Fibroblast of pulmonary artery (primary cell): ENCODE results near the gene GCC2.
"Not testable (repeated sequence)": the region's sequence is repeated elsewhere in the genome, so short reads cannot be mapped to it uniquely, and the experiment has no call there.

Experiments
- DNase-seq: peaks from one replicate; pipeline ENCODE4 v3.0.0-alpha.2; 2010; ENCODE audit warnings: low read depth
- H3K4me3 ChIP-seq: replicated peaks from 2 replicates; pipeline ENCODE4 v1.5.1; 2011; ENCODE audit warnings: low read depth, mild to moderate bottlenecking, control low read depth, low read length, moderate library complexity
- TF ChIP-seq, protein P1 (sequence below): IDR thresholded peaks from 2 replicates; pipeline ENCODE4 v1.5.1; 2011; ENCODE audit warnings: mild to moderate bottlenecking, control low read depth, low read length, inconsistent platforms; ENCODE audit errors: missing control alignments

The GCC2 gene

DNA sequence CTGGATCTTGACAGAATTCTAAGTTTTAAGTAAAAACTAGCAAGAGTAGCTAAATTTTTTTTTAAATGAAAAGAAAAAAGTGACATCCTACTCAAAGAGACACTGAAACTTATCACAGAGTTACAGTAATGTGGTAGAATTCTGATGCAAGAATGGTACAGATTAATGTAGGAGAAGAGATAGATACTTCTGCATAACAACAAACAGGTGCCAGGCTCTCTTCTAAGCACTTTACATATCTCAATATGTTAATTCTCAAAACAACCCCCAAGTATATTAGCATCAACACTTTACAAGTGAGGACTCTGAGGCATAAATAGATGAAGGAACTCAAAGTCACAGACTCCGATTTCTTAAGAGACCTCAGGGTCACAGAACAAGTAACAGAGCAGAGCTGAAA is 28.1 kb downstream of the GCC2 start:
- TF ChIP-seq, protein P1, sequence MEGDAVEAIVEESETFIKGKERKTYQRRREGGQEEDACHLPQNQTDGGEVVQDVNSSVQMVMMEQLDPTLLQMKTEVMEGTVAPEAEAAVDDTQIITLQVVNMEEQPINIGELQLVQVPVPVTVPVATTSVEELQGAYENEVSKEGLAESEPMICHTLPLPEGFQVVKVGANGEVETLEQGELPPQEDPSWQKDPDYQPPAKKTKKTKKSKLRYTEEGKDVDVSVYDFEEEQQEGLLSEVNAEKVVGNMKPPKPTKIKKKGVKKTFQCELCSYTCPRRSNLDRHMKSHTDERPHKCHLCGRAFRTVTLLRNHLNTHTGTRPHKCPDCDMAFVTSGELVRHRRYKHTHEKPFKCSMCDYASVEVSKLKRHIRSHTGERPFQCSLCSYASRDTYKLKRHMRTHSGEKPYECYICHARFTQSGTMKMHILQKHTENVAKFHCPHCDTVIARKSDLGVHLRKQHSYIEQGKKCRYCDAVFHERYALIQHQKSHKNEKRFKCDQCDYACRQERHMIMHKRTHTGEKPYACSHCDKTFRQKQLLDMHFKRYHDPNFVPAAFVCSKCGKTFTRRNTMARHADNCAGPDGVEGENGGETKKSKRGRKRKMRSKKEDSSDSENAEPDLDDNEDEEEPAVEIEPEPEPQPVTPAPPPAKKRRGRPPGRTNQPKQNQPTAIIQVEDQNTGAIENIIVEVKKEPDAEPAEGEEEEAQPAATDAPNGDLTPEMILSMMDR: no peak
- no peak overlapping the region for H3K4me3 ChIP-seq
- no peak for DNase-seq

DNA sequence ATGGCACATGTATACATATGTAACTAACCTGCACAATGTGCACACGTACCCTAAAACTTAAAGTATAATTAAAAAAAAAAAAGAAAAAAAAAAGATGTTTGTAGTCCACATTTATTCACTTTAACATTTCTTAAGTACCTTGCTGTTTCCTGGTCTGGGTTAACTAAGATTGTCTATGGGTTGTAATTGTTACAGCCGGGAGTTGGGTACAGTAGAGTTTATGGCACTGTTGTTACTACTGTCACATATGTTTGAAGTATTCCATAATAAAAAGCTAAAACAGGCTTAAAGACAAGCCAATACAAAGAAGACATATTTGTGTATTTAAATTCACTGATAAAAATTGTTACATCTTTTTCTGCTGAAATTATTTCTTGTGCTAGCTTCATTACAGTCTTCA is 36.2 kb downstream of the GCC2 start:
- TF ChIP-seq, protein P1: no peak
- DNase-seq: no peak
- no peak overlapping the region for H3K4me3 ChIP-seq

DNA sequence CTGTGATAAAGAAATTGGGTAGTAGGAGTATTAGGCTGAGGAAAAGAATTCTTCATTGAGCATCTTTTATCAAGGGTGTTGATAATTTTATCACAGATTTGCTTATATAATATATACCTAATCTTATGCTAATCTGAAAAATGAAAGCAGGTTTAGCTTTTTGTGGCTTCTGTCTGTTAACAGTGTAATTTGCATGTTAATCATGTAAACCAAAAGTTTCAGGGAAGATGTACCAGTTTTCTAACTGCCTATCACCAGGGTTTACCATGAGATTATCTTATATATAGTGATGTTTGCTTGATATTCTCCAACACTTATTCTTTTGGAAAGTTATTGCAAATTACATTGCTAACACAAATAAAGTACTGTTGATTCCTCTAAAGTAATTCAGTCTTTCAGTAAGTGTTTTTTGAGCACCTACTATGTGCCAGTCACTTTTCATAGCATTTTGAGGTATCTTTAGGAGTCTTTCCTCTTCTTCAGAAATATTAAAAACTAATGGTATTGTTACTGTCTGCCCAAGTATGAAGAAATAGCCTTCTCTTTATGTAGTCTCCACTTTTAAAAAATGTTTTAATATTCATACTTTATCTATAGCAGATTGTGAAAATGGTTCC is 41.6 kb downstream of the GCC2 start:
- TF ChIP-seq, protein P1: no peak
- no peak overlapping the region for H3K4me3 ChIP-seq
- DNase-seq: no peak

DNA sequence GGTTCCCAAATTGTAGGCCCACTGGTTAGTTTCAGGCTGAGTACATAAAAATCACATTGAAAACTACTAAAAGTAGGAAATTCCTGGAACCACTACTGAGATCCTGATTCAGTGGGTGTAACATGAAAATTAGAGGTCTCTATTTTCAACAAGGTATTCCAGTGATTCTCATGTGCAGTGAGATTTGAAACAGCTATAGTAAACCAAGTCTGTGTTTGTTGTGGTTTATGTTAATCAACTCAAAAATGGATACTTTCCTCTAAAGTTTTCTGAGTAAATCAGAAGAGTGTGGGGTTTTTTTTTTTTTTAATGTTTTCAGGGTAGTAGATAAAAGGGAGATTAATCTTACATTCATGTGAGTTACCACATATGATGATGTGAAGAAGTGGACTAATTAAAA is 42.8 kb downstream of the GCC2 start:
- TF ChIP-seq, protein P1: no peak
- H3K4me3 ChIP-seq: no peak overlapping the region
- DNase-seq: no peak

DNA sequence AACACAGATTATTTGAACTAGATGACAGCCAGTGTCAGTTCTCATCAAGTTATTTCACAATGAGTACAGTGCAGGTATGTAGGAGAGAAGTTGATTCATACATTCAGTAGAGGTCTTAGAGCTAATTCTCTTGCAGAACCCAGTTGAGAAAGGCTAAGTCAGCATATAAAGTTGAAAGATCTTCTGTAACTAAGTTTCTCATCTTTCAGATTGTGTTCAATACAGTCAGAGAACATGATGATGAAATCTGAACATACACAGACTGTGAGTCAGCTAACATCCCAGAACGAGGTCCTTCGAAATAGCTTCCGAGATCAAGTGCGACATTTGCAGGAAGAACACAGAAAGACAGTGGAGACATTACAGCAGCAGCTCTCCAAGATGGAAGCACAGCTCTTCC is 43.4 kb downstream of the GCC2 start:
- TF ChIP-seq, protein P1: peak; percentile 6
- DNase-seq: peak; percentile 95
- H3K4me3 ChIP-seq: no peak overlapping the region

DNA sequence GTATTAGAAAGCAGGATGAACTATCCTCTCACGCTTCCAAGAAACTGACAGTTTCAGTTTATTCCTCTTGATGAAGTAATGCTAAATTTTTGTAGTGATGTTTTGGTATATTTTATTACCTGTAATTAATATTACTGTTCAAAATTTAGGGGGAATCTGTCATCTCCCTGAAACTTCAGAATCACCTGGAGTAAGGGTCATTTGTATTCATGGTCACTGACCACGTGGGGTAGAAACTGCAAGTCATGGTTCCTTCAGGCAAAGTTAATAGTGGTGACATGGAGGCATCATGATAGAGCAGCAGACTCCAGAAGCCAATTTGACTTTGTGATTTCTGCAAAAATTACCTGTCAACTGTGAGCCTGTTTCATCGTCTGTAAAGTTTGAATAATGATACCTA is 47.2 kb downstream of the GCC2 start:
- DNase-seq, H3K4me3 ChIP-seq: not testable (repeated sequence)

DNA sequence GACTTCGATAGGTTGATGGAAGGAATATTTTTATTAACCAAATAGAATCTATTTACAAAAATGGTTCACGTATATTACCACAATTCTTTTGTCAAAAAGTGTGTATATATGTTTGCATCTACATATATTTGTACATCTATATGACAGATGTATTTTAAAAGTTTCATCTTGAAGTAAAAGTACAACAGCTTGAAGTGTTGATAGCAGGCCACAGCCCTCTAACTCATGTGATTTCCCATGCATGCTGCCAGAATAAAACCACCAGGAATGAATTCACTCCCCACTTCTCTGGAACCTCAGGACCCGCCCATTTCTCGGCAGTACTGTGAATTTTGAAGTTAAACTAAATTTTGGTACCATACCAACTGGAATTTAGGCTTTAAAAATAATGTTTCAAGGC is 58.6 kb downstream of the GCC2 start:
- H3K4me3 ChIP-seq: not testable (repeated sequence)
- peak; percentile 48 for DNase-seq

DNA sequence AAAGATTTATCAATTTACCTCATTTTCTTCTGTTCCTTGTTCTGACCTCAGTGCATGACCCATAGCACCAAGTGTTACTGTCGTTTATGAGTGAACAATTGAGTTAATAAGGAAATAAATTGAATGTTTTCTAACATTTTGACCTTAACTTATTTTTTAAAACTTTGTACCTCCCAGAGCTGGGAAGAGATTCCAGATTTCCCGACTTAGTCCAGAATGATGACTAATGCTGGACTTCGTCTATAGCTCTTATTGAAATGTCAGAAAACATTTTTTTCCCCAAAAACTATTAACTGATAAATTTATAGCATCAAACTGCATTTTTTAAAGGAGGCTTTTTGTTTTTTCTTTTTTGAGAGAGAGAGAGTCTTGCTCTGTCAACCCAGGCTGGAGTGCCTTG is 63.4 kb downstream of the GCC2 start:
- not testable (repeated sequence) for H3K4me3 ChIP-seq, DNase-seq

DNA sequence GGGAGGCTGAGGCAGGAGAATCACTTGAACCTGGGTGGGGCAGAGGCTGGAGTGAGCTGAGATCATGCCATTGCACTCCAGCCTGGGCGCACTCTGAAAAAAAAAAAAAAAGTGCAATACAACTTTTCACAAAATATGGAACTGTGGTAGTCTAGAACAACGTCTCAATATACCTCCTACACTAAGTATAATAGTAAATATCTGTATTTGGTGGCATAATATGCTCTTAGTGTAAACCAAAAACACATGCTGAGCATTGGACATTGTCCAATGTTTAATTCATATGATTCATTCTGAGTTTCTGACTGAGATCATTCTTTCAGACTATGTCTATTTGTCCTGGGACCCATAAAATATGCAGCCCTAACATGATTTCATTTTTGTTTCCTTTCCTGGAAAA is 65.5 kb downstream of the GCC2 start:
- H3K4me3 ChIP-seq, DNase-seq: not testable (repeated sequence)

DNA sequence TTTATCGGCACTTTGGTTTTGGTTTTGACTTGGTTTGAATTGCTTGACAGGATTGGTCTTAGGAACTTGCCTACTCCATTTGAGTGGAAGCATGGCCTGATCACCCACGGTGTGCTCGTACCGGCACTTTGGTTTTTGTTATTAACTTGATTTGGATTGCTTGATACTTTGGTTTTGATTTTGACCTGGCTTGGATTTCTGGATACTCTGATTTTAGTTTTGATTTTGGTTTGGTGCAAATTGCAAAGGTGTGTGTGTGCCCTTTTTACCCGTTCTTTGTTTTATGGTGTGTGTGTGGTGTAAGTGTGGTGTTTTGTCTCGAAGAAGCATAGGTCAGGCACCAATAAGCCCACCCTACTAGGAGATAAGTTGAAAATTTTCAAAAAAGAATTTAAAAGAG is 75.7 kb downstream of the GCC2 start:
- not testable (repeated sequence) for DNase-seq, H3K4me3 ChIP-seq

DNA sequence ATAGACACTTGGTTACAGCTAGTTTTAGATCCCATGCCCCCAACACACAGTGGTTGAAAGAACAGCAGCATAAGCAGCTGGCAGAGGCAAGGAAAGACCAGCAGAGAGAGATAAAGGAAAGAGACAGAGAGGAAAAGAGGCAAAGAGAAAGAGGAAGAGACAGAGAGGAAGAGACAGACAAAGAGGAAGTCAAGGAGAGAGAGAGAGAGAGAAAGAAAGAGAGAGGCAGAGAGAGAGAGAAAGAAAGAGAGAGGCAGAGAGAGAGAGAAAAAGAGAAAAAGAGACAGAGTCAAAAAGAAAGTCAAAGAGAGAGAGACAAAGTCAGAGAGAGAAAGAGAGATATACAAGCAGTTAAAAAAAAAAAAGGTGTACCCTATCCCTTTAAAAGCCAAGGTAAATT is 76.3 kb downstream of the GCC2 start:
- not testable (repeated sequence) for H3K4me3 ChIP-seq, DNase-seq
